ENCODE results near the gene CDH26.

CDH26 gene

DNA sequence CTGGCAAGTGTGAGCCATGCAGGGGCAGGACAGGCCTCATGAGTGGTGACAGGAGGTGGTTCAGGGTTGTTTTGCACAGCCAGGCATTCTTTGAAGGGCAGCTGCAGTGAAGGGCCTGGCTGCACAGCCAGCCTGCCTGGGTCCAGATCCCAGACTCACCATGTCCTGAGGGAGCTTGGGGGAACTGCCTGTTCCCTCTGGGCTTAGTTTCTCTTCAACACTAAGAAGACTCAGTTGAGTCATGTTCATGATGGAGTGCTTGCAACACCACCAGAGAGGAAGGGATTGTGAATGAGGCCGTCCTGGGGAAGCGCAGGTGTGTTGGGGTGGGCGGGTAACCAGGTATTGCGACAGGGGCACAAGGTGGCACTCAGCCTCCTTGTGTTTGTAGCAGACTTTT lies 102.4 kb downstream of the CDH26 start:
- TF ChIP-seq, protein P1, sequence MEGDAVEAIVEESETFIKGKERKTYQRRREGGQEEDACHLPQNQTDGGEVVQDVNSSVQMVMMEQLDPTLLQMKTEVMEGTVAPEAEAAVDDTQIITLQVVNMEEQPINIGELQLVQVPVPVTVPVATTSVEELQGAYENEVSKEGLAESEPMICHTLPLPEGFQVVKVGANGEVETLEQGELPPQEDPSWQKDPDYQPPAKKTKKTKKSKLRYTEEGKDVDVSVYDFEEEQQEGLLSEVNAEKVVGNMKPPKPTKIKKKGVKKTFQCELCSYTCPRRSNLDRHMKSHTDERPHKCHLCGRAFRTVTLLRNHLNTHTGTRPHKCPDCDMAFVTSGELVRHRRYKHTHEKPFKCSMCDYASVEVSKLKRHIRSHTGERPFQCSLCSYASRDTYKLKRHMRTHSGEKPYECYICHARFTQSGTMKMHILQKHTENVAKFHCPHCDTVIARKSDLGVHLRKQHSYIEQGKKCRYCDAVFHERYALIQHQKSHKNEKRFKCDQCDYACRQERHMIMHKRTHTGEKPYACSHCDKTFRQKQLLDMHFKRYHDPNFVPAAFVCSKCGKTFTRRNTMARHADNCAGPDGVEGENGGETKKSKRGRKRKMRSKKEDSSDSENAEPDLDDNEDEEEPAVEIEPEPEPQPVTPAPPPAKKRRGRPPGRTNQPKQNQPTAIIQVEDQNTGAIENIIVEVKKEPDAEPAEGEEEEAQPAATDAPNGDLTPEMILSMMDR (IDR thresholded peaks at IDR 0.05; ENCODE audit: low read depth, low read length), result no peak
- no peak overlapping the region for H3K4me3 ChIP-seq (replicated peaks in 1 of 2; ENCODE audit: low read depth in 2 of 2, low read length in 2 of 2)
- DNase-seq (ENCODE audit: low read depth in 2 of 2), result peak in 1 of 2 donors; percentile 12

DNA sequence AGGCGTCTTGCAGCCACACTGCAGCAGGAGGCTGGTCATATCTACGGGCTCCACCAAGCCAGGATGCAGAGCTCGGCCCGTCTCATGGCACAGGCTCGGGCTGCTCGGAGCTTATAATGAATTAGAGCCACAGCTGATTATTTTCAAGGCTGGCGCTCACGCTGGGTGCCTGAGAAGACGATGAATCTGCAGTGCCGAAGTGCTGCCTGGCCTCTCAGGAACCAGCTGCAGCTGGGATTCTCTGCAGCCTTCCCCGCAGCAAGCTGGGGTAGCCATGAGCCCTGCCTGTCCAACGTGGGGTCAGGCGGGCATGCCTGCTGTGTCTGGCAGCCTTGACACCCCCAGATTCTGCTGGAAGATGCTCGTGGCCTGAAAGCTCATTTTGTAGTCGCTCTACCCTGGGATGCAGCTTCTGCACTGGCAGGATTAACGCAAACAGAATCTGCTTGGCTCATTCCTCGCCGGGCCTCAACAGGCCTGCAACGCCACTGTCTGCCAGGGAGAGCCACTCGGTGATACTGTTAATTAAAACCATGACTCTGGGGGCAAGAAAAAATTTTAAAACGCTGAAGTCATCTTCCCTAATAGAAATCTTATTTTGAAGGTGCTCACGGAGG lies 104.3 kb downstream of the CDH26 start:
- DNase-seq (ENCODE audit: low read depth in 2 of 2), result peak in 1 of 2 donors; percentile 11
- TF ChIP-seq, protein P1 (IDR thresholded peaks at IDR 0.05; ENCODE audit: low read depth, low read length), result no peak

DNA sequence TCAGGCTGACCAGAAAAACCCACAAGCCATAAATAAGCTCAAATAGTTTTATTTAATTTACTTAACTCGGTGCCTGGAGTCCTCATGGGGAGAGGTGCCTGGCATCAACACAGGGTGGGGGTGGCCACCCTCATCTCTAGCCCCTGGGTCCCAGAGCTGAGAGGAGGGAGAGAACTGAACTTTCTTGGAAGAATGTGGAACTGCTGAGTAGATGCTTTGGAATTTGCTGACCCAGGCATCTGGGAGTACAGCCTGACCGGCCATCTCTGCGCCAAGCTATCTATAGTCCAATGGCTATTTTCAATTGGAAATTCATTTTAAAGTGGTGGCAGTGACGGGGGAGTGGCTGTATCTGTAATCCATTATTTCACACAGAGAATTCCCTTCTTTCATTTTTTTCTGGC lies 104.8 kb downstream of the CDH26 start:
- H3K4me3 ChIP-seq (replicated peaks in 1 of 2; ENCODE audit: low read depth in 2 of 2, low read length in 2 of 2), result no peak overlapping the region
- TF ChIP-seq, protein P1 (IDR thresholded peaks at IDR 0.05; ENCODE audit: low read depth, low read length), result no peak
- DNase-seq (ENCODE audit: low read depth in 2 of 2), result peak; percentile 24 to 51

More for the DNA sequence above, 104.3 kb downstream of the CDH26 start:
- H3K4me3 ChIP-seq (replicated peaks in 1 of 2; ENCODE audit: low read depth in 2 of 2, low read length in 2 of 2), result no peak overlapping the region

DNA sequence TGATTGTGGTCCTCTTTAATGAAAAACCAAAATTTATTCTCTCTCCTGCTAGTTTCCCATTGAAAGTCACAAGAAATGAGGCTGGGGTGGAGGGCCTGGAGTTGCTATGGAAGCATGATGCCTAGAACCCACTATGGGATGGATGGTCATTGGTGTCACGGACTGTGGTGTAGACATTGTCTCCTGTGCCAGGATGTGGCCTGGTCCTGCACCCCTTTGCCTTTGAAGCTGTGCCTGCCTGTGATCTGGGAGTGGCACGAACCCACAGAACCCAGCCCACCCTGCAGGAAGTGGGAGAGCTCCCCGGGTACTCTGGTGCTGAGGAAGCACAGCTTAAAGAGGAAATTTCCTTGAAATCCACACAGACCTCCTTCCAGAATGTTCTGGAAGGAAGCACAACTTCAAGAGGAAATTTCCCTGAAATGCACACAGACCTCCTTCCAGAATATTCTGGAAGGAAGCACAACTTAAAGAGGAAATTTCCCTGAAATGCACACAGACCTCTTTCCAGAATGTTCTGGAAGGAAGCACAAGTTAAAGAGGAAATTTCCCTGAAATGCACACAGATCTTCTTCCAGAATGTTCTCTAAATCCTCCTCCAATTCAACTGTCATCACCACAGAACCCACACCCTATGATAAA lies 105.6 kb downstream of the CDH26 start:
- H3K4me3 ChIP-seq (replicated peaks in 1 of 2; ENCODE audit: low read depth in 2 of 2, low read length in 2 of 2), result no peak overlapping the region
- TF ChIP-seq, protein P1 (IDR thresholded peaks at IDR 0.05; ENCODE audit: low read depth, low read length), result no peak
- DNase-seq (ENCODE audit: low read depth in 2 of 2), result no peak
